ENCODE measurements around the gene MSI2.

The MSI2 gene

GRCh38 chr17:57631871-57632270 lies 375.5 kb downstream of the MSI2 start:
- no peak for DNase-seq

- DNase-seq: no peak
Observed at GRCh38 chr17:57632294-57632693, 376.0 kb downstream of the MSI2 start.

GRCh38 chr17:57633236-57633635 lies 376.9 kb downstream of the MSI2 start:
- no peak for DNase-seq

GRCh38 chr17:57634713-57635465 lies 378.6 kb downstream of the MSI2 start:
- no peak for DNase-seq

GRCh38 chr17:57636274-57636673 lies 380.0 kb downstream of the MSI2 start:
- no peak for DNase-seq

- DNase-seq: no peak
Observed at GRCh38 chr17:57636985-57637665, 380.8 kb downstream of the MSI2 start.

GRCh38 chr17:57637666-57638010 lies 381.3 kb downstream of the MSI2 start:
- DNase-seq: no peak

- no peak for DNase-seq
Observed at GRCh38 chr17:57638284-57638683, 382.0 kb downstream of the MSI2 start.

GRCh38 chr17:57639381-57639780 lies 383.1 kb downstream of the MSI2 start:
- DNase-seq: no peak

GRCh38 chr17:57640079-57640478 lies 383.8 kb downstream of the MSI2 start:
- no peak for DNase-seq

GRCh38 chr17:57641761-57642160 lies 385.4 kb downstream of the MSI2 start:
- DNase-seq: no peak

GRCh38 chr17:57643062-57643461 lies 386.7 kb downstream of the MSI2 start:
- no peak for DNase-seq

GRCh38 chr17:57644326-57644725 lies 388.0 kb downstream of the MSI2 start:
- no peak for DNase-seq

- no peak for DNase-seq
Observed at GRCh38 chr17:57645950-57646665, 389.8 kb downstream of the MSI2 start.

- DNase-seq: no peak
Observed at GRCh38 chr17:57648720-57649119, 392.4 kb downstream of the MSI2 start.

- no peak for DNase-seq
Observed at GRCh38 chr17:57649191-57649590, 392.9 kb downstream of the MSI2 start.

- no peak for DNase-seq
Observed at GRCh38 chr17:57649731-57650484, 393.6 kb downstream of the MSI2 start.

GRCh38 chr17:57650548-57650947 lies 394.2 kb downstream of the MSI2 start:
- DNase-seq: no peak

- no peak for DNase-seq
Observed at GRCh38 chr17:57651451-57651850, 395.1 kb downstream of the MSI2 start.

- DNase-seq: no peak
Observed at GRCh38 chr17:57651996-57652395, 395.7 kb downstream of the MSI2 start.

- no peak for DNase-seq
Observed at GRCh38 chr17:57652811-57653210, 396.5 kb downstream of the MSI2 start.

GRCh38 chr17:57653279-57653678 lies 397.0 kb downstream of the MSI2 start:
- no peak for DNase-seq

- no peak for DNase-seq
Observed at GRCh38 chr17:57654040-57654775, 397.9 kb downstream of the MSI2 start.
